Right ventricle myocardium superior (tissue), 1 donor: ENCODE data around the gene SPSB4. TPM values are rescaled to one million over a fixed set of nuclear protein-coding genes. Genes with fewer than 3 reads are reported as not detected.

Source experiments
- ATAC-seq: fragments of 200-7000 bp; cut with Tn5 transposase; one replicate; pipeline ENCODE4 v1.9.1; 2020; ENCODE audit warnings: mild to moderate bottlenecking; ENCODE audit not compliant: poor library complexity
- DNase-seq: peaks from one replicate; pipeline ENCODE4 v3.0.0-alpha.2; 2020
- intact Hi-C: fragments of 100-400 bp; cut with DNase I; formaldehyde crosslinking; loops from one replicate; pipeline ENCODE4 v1.11.2; 2022
- total RNA-seq: library from RNA; stranded (reverse); fragmentation: NEBNext Ultra II Directional; extraction: Animal tissue kit (Norgen Biotek cat#: 25700); gene quantifications from one replicate; pipeline ENCODE4 v1.2.1, GENCODE V29; 2021
- donor health status: DM: no; HTN: yes; CAD: no; lungs with severe emphysema.

Gene SPSB4
- total RNA-seq, 1 donor from 2014 or later = 7.3 TPM

DNA sequence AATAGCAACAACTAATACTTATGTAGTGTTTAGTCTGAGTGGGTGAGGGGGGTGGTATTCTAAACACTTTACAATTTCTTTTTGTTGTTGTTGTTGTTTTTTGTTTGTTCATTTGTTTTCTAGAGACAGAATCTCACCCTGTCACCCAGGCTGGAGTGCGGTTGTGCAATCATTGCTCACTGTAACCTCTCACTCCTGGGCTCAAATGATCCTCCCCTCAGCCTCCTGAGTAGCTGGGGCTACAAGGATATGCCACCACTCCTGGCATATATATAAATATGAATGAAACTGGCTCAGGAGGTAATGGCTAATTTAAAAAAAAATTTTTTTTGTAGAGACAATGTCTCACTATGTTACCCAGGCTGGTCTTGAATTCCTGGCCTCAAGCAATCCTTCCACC lies 19.1 kb downstream of the SPSB4 start:
- DNase-seq (no peak), ATAC-seq (no peak)
- intact Hi-C loops = no loop called here

GRCh38 chr3:141070727-141071357 lies 19.7 kb downstream of the SPSB4 start:
- DNase-seq = no peak
- intact Hi-C loops = no loop called here
- ATAC-seq = no peak

DNA sequence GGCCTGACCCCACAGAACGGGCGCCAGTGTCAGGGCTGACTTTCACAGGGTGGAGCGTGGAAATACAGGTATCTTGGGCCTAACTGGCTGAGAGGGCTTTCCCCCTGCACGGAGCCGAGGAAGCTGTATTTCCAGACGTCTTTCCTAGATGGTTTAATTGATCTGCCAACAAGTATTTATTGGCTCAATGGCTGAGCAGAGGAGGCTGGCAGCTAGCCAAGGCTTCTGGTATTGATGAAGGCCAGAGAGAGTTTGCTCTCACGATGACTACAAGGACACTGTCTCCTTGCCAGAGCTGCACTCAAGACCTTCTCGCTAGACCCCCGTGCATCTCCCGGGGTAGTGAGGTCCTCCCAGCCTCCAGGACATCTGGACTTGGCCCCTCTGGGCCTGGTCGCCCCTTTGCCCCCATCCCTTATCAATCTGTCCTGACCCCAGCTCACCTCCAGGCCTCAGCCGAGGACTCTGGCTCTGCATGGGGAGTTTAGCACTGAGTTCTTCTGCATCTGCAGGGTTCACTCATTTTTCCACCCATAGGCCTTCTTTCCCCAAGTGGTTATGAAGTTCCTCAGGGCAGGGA lies 20.6 kb downstream of the SPSB4 start:
- DNase-seq (peak; percentile 45), ATAC-seq (no peak)
- intact Hi-C loops = no loop called here

DNA sequence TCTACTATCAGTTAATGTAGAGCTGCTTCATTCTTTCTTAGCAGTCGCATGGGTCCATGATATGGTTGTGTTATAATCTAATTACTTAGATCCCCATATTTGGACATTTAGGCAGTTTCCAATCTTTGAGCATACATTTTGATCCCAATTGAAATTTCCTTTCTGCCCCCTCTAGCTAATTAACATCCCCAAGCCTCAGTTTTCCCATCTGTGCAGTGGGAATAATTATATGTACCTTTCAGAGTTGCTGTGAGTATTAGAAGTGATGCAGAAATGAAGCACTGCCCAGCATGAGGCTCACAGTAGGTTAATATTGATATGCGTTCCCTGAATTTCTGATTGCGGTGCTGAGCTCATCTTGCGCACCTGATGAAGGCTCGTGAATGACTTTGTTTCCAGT lies 21.8 kb downstream of the SPSB4 start:
- intact Hi-C loops = no loop called here
- DNase-seq = no peak
- no peak for ATAC-seq

DNA sequence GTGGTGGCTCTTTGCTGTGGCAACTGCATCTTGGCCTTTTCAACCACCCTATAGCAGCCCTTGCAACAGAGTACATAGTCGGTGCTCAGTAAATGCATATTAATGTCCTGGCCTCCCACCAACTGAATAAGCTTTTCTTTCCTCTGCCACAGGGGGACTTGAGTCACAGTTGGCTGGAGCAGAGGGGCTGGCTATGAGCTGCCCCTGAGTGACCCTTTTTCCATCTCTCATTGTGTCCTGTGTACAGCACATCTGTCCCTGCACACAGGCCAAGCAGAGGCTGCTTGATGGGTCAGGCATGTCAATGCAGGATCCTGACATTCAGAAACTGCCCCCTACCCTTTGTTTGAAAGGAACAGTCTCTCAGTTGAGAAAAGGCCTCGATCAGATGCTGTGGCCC lies 22.4 kb downstream of the SPSB4 start:
- intact Hi-C loops = no loop called here
- DNase-seq (no peak), ATAC-seq (no peak)

- intact Hi-C loops = no loop called here
- DNase-seq (no peak), ATAC-seq (no peak)
These were observed 23.4 kb downstream of the SPSB4 start for GRCh38 chr3:141074529-141074928.

DNA sequence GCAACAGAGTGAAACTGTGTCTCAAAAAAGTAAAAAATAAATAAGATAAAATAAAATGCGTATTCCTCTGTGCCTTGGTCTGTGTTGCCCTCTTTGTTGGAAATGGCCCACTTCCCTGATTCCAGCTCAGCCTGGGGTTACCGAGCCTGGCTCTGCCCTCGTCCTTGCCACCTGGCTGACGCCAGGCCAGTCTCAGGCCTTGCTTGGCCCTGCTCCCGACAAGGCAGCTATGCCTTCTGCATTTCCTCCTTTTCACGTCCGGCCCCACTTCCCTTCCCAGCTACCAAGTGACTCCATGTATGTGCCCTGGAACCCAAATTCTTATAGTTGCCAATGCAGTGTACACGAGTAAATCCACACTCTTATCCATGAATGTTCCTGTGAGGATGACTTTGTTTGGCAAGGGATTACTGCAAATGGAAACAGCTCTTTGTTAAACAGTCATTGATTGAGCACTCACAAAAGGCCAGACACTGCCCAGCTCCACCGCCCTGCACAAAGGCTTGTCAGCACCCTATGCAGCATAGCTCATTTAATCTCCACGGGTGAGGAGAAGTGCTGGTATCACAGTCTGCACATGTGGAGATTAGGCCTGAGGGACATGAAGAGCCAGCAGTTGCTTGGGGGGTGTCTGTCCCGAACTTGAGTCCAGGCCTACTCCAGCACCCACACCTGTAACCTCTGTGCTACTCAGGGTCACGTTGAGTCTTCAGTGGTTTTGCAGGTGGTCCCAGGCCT lies 25.1 kb downstream of the SPSB4 start:
- DNase-seq = peak; percentile 55
- ATAC-seq = peak; percentile 68
- intact Hi-C loops = no loop called here

DNA sequence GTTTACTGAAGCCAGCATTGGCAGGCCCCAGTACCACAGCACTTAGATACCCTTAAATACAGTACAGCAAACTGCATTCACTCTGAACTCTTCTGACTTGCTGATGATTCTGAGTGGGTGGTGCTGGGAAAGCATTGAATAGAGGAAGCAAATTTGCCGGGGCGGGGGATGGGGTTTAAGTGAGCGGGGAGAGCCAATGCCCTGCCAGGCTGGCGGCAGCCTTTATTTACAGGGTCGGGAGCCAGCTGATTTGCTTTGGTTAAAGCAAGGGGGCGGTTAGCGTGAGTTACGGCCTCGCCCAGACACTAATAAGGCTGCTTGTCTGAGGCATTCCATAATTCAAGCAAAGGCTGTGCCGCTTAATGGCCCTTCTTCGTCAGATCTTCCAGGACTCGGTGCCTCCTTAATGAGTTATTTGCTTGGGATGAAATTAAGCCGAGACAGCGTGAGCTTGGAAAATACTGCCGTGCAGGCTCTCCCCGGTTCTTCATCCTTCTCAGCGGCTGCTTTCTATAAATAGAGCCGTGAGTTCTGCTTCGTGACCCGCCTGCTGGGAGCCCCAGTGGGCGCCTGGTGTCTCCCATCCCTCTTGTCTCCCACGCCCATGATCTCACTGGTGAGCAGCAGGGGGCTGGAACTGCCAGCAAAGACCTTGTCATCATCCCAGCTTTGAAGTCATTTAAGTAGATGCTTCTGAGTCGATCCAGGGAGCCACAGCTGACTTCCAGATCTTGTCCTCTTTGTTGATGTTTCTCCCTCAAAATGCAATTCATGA lies 25.8 kb downstream of the SPSB4 start:
- intact Hi-C loops = no loop called here
- DNase-seq = peak; percentile 73
- peak; percentile 75 for ATAC-seq

DNA sequence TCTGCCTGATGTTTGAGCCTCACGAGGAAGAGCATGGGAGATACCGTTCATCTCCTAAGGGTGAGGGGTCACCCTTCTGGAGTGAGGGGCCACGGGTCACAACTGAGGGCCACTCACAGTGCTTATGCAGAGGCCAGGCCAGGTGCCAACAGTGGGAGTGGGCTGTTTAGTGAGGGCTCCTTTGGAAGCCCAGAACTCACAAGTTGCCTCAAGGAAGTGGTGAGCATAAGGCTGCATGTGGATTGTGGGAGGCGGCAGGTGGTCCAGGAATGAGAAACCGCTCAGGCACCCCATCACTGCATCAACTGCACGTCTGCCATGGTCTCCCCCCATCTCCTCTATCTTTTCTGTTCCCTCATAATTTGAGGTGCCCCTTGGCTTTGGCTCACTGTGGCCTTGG lies 26.5 kb downstream of the SPSB4 start:
- intact Hi-C loops = no loop called here
- ATAC-seq = peak; percentile 2

GRCh38 chr3:141078200-141078599 lies 27.1 kb downstream of the SPSB4 start:
- intact Hi-C loops = no loop called here
- no peak for DNase-seq
- peak; percentile 33 for ATAC-seq

More for the DNA sequence above, 26.5 kb downstream of the SPSB4 start:
- peak; percentile 44 for DNase-seq

- intact Hi-C loops = no loop called here
- DNase-seq = no peak
- no peak for ATAC-seq
These were observed 29.3 kb downstream of the SPSB4 start for GRCh38 chr3:141080431-141080830.

DNA sequence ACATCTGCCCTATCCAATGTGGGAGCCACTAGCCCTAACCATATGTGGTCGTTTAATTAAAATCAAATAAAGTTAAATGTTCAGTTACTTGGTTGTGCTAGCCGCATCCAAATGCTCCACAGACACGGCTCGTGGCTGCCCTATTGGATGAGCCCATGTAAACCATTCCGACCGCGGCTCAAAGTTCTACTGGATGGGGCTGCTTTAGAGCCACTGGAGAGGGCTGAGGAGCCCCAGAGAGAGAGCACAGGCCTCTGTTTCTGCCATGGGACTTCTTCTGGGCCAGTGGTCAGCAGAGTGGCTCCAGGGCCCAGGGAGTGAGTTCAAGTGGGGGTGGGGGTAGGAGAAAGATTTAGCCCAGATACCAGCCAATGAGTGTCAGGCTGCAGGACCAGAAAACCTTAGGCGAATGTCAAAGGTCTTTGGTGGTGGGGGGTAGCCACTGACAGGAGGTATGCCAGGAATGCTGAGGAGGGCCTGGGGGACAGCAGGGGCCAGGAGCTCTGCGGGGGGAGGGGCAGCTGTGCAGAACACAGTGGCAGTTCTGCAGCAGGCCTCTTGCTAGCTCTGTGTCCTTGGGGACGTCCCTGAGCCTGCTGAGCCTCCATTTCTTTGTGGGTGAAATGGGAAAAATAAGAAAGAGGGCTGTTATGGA lies 30.1 kb downstream of the SPSB4 start:
- DNase-seq = no peak
- intact Hi-C loops = no loop called here
- no peak for ATAC-seq

DNA sequence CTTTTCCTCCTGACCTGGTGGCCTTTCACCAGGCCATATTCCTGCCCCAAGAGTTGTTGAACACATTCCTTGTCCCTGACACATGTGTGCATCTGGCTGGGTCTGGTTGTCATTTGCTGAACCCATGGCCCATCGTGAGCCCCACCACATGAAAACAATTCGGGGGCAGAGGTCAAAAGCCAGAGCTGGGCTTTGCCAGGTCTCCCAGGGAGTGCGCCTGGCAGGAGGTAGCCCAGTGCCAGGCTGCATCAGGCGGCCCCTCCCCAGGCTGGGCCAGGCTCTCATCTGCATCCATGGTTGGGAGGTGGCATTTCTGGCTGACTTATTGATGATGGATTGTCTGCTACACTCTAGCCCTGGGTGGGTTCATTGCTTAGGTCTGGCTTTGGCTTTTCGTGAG lies 30.9 kb downstream of the SPSB4 start:
- DNase-seq (no peak), ATAC-seq (no peak)
- intact Hi-C loops = no loop called here

GRCh38 chr3:141083226-141083625 lies 32.1 kb downstream of the SPSB4 start:
- ATAC-seq (no peak), DNase-seq (no peak)
- intact Hi-C loops = no loop called here

- intact Hi-C loops = no loop called here
- DNase-seq (peak; percentile 59), ATAC-seq (peak; percentile 87)
These were observed 32.9 kb downstream of the SPSB4 start for GRCh38 chr3:141083836-141084649.

DNA sequence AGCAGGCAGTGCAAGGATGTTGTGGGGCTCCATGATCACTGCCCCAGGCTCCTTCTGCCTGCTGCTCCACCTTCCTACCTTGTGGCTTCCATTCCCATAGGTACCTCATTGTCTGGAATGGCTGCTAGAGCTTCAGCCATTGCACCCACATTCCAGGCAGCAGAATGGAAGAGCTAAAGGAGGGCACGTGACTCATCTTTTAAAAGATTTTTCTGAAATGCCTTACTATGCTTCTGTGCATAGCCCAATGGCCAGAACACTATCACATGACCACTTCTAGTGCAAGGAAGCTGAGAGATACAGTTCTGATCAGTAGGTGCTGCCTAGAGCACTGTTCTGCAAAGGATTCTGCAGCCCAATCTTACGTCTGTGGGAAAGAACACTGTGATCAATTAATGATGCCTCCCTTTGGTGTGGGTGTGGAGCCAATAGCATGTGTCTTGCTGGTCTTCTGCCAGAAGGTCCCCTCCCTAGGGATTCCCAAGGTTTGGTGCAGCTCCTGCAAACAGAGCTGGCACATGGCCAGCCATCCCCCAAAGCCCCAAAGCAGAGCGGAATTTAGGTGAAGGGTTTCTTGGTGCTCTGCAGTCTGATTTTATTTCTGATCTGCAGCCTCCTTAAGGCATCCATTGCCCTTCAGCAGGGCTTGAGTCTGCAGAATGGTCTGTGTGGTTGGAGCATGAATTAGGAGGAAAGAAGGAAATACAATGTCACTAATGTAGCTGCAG lies 34.4 kb downstream of the SPSB4 start:
- ATAC-seq (no peak), DNase-seq (no peak)
- intact Hi-C loops = no loop called here

GRCh38 chr3:141086188-141086587 lies 35.0 kb downstream of the SPSB4 start:
- DNase-seq (no peak), ATAC-seq (no peak)
- intact Hi-C loops = no loop called here
